GF-D8 (cell line): ENCODE results near the gene GAL3ST1.
"Not testable (repeated sequence)": the region's sequence is repeated elsewhere in the genome, so short reads cannot be mapped to it uniquely, and the experiment has no call there.

ENCODE experiments used
- DNase-seq: peaks from one replicate; lab custom pipeline; 2025; lab: John Stamatoyannopoulos, UW

The GAL3ST1 gene

DNA sequence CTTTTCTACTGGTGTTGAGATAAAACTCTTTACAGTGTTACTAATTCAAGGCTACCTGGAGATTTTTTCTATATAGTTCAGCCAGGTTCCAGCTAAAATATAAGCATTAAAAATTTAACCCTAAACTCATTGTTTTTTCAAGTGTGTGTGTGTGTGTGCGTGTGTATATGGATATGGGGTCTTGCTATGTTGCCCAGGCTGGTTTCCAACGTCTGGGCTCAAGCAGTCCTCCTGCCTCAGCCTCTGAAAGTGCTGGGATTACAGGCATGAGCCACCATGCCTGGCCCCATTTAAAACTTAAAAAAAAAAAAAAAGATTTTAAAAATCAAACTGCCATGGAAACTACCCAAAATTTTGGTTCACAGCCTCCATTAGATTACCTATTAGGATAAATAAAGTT lies 21.7 kb upstream of the GAL3ST1 start:
- no peak for DNase-seq

DNA sequence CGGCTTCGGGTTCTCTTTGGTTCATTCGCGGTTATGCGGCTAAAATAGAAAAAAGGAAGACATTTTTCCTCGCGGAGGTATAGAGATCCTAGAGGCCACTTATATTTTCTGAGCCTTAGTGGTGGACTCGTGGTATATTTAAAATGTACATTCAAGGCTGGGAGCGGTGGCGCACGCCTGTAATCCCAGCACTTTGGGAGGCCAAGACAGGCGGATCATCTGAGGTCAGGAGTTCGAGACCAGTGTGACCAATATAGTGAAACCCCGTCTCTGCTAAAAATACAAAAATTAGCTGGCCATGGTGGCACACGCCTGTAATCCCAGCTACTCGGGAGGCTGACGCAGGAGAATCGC lies 17.9 kb upstream of the GAL3ST1 start:
- DNase-seq, result not testable (repeated sequence)

DNA sequence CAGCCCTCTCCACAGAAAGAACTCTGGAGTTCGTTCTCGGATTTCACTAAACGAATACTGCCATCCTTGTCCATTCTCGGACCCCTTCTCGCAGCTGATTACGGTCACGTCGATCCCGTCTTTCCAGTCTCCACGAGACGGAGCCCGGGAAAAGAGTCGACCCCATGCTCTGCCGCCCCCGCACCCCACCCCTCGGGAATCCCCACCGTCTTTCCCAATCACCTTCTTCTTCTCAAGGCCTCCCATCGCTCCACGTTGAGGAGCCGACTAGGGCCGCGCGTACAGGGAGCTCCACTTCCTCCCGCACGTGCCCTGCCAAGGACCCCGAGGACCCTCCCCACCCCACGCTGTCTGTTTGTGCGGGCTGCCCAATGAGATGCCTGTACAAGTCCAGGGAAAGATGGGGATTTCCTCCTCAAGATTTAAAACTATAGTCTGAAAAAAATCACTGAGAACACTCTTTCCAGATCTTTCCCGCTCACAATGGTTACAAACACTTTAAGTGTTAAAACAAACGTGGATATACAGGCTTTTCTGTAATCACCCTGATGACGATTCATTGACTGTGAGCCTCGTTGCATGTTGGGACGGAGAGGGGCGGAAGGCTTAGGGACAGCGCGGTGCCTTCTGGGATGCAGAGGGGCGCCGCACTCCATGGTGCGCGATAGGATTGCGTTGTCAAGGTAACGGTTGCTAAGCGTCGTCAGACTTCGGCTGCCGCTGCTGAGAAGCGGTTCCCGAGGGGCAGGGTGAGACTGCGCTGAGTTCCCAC lies 17.3 kb upstream of the GAL3ST1 start, which contains the start of gene PES1:
TSS of gene PES1 (minus strand) at position 323 of the 772 bp plus-strand sequence. CDS start at position 246, 77 bp downstream.
- DNase-seq, result peak; percentile 92

DNA sequence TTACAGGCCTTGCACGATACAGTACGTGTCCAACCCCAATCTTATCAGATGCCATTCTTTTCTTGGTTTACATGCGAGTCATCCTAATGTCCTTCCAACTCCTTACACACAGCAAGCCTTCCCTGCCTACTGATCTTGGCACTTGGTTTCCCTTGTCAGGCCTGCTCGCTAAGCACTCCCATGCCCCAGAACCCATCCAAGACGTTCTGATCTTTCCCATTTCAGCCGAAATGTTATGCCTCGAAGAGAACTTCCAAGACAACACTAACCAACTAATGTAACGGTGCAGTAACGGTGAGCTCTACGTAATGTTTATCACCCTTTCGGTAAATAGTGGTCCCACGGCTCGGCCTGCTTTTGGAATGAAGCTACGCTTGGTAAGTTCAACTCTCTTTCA lies 16.7 kb upstream of the GAL3ST1 start:
- DNase-seq, result no peak

DNA sequence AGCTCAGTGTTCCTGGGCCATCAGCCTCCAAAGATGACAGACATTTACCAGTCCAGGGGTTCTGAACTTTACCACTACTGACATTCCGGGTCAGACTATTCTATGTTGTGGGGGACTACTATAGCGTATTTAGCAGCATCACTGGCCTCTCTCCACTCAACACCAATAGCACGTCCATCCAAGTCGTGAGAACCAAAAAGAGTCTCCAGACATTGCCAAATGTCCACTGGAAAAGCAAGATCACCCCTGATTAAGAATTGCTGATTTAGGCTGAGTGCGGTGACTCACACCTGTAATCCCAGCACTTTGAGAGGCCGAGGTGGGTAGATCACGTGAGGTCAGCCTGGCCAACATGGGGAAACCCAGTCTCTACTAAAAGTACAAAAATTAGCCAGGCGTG lies 11.9 kb upstream of the GAL3ST1 start:
- DNase-seq, result no peak

DNA sequence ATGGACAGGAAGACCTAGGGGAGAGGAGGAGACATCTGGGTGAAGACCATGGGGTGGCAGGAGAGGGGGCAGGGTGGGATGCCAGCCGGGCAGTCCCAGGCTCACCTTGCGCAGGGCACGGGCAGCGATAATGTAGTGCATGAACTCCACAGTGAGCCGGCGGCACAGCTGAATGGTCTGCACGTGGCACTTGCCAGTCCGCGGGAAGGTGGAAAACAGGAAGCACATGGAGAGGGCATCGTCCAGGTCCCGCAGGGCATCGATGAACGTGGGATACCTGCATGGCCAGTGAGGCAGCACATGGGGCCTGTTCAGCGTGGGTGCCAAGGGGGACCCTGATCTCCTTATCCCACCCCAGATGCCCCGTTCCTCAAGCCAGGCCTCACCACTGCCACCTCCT lies 10.0 kb upstream of the GAL3ST1 start:
- no peak for DNase-seq

DNA sequence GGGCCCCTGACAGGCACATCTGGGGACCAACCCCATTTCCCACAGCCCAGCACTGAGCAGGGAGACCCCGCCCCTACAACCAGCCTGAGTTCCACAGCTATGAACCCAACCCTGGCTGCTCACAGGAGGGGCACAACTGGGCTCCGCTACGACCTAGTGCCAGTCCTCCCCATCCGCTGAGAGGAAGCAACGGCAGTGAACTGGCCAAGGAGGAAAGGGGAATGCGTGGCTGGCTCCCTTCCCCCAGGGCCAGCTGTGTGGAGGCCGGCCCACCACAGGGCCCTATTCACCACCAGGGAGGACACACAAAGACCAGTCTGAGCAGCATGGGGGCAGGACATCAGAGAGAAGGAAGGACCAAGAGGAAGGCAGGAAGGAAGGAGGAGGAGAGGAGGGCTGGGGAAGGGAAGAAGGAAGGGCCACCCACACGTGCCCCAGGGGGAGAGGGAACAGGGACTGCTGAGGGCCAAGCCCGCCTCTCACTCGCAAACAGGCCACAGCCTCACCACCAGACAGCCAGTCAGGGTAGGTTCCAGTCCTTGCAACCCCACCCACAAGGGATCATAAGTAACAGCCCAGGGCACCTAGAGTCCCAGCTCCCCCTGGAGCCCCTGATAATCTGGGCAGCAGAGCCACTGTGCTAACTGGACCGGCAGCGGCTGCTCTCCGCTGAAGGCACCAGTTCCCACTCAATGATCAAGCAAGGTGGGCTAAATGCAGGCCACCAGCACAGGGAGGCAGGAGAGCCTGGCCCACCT lies 8.5 kb upstream of the GAL3ST1 start:
- no peak for DNase-seq

DNA sequence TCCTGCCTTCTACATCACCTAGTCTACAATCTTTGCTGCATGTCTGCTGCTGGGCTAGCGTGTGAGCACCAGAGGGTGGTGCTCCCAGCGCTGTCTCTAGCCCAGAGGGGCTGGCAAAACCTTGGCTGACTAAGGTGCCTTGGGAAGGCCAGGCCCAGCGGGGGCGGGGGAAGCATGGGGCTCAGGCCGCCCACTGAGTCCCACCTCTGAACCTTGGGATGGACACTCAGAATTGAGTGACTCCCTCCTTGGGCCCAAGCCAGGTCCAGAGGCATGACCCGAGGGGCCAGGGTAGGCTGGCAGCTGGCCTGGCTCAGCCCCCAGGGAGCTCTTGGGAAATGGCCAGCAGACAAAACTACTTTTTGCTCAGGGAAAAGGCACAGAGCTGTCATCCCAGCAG lies 7.6 kb upstream of the GAL3ST1 start:
- no peak for DNase-seq

DNA sequence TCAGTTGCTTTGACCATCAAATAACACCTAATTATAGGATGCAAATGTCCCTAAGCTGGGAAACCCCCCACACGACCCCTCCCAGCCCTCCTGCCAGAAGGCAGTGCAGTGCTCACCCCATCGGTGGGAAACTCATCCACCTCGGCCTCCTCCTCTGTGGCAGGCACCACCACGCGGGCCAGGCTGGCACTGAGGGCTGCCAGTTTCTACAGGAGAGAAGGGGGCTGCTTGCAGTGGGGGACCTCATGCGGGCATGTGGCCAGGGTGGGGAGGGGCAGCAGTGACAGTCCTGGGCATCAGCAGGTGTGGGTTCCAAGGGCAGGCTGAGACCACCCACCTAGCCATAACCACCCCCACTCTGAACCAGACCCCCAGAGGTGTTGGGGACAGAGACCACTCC lies 6.4 kb upstream of the GAL3ST1 start:
- no peak for DNase-seq

DNA sequence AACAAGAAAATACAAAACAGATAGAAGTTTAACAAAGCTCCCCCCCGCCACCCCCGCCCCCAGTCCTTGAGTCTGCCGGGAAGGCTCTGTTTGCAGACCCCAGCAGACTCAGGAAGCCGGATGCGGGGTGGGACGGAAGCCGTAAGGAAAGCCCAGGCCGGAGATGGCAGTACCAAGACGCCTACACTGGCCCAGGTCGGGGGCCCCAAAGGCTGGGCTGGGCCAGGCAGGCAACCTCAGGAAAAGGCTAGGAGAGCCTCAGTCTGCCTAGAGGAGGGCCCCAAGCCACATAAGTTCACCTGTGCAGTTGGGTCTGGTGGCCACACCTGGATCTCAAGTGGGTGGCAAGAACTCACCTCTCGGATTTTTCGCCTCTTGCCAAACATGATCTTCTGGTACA lies 4.0 kb upstream of the GAL3ST1 start:
- DNase-seq, result no peak

DNA sequence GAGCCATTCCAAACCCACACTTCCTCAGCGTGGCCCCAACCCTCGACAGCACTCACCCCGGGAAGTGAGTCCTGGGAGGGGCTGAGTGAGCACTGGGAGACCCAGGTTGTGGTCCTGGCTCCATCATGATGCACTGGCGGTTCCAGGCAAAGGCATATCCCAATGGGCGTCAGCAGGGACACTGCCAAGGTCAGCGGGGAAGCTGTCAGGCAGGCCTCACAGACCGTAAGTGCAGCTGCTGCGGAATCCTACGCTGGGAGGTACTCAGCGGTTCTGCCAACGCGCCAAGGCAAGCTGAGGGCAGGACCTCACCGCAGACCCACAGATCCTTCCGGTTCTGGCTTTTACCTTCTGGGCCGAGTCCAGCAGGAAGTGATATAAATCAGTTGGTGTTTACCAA lies 1.4 kb upstream of the GAL3ST1 start:
- no peak for DNase-seq

DNA sequence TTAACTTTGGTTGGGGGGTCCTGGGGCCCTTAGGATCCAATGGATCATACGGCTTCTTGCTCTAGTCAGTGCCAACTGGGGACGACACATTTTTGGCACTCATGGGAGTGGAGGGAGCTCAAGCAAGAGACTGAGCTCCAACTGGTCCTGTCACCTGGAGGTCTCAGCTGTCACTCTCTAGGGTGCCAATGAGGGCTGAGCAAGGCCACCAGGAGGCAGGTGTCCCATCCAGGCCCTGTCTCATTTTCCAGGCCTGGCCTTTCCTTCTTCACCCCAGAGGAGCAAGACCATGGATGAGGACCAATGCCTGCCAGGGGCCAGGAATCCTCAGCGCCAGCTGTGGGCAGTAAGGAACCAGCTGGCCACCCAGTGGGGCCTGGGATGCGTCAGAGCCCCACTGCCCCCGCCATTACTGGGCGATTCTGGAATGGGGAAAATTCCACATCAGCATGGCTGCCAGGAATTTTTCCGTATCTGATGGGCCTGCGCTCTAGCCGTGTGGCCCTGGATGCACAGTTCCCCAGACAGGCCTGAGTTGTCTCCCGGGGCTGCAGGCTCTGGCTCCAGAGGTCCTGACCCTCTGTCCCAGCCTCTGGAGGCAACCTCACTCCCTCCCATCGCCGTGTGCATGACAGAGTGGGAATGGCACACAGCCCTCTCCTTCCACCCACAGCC lies 669 bp upstream of the GAL3ST1 start:
- DNase-seq, result no peak

DNA sequence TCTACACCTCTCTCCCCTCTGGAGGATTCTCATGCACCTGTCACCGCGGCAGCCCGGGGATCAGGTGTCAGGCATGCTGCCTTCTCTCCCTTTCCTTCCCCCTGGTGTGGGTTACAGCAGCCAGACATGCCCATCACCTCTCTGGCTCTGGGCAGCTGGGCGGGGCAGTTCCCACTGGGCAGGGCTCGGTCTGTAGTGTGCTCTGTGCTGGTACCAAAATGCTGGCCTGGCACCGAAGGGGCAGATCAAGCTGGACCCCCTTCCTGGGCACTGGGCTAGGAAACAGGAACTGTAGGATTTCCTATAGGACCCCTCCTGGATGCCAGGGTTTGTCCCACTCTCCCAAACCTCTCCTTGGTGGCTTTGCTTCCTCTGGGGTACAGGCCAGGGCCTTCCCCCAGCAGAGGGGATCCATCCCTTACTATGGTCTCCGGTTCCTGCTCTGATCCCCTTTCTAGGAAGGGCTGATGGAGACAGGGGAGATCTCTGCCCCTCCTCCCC lies 821 bp downstream of the GAL3ST1 start:
- no peak for DNase-seq

DNA sequence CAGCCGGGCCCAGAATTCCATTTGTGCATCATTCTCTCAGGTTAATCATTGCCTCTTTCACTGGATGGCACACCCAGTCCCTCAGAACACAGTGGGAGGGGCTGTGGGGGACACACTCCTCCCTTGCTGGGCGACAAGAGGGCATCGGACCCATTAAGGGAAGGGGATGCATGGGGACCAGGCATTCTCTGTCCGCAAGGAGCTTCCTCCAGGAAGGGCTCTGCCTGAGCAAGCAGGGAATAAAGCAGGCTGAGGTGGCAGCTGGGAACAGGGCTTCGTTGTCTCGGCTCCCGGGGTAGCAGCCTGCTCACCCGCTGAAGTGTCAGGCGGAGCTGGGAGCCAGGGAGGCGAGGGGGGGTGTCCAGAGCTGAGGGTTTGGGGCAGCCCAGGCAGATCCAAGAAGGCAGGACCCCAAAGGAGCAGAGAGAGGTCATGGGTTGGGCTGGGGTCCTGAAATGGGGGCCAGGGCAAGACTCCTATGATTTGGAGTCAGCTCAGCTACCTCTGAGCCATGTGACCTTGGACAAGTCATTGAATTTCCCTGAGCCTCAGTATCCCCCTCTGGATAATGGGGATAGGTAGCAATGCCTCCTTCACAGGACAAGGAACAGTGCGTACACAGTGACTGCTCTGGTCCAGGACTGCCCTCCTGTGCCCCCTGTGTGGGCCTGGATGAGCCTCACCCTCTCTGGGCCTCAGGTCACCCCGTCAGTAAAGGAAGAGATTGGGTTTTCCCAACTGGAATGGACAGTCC lies 1.4 kb downstream of the GAL3ST1 start:
- no peak for DNase-seq

DNA sequence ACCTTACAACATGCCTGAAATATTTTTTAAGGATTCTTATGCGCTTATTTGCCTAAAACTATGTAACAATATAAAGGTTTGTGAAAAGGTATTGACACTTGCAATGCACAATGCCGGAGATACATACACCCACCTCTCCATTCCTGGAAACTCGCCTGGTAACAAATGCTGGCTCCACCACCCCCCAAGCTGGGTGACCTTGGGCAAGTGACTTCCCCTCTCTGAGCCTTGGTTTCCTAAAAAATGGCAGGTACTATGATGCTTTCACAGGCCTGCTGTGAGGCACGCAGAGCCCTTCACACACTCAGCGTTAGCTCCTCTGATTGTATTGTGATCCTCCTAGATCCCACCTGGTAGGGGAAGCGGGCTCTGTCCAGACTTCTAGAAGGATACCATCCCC lies 2.3 kb downstream of the GAL3ST1 start:
- DNase-seq, result no peak

DNA sequence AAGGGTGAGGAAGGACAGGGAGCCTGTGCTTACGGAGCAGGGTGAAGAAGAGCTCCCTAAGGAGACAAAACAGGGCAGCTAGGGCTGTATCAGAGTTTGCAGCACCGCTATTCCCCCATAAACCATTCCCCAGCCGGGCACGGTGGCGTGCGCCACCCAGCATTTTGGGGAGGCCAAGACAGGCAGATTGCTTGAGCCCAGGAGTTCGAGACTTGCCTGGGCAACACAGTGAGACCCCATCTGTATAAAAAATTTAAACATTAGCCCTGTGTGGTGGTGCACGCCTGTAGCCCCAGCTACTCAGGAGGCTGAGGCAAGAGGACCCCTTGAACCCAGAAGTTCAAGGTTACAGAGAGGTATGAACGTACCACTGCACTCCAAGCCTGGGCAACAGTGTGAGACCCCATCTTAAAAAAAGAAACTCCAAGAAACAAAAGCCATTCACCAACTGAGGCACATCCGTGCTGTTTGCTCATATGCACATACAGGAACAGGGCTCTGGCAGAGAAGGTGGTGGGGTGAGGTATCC lies 4.7 kb downstream of the GAL3ST1 start:
- DNase-seq, result no peak

DNA sequence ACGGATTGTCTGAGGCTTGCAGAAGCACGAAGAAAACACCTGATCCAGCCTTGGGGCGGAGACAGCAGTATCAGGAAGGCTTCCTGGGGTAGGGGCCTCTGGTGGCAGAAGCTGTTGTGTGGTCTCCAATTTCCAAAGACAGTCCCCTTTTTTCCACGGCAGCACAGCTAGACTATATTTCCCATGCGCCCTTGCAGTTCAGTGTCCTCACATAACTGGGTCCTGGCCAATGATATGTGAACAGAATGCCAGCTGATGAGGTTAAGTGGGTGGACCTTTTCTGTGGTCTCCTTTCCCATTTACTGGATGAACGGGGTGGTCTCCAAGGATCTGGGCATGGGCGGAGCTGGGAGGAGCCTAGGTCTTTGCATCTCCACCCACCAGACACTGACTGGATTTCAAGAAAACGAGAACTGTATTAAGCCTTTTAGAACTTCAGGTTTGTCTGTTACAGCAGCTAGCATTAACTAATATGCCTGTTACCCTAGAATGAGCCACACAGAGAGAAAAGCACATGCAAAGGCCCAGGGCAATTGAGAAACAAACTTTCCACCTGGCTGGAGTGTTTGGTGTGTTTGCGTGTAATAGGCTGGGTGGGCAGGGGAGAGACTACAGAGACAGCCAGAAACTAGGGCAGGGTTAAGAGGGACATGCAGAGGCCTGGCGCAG lies 6.2 kb downstream of the GAL3ST1 start:
- DNase-seq, result no peak

DNA sequence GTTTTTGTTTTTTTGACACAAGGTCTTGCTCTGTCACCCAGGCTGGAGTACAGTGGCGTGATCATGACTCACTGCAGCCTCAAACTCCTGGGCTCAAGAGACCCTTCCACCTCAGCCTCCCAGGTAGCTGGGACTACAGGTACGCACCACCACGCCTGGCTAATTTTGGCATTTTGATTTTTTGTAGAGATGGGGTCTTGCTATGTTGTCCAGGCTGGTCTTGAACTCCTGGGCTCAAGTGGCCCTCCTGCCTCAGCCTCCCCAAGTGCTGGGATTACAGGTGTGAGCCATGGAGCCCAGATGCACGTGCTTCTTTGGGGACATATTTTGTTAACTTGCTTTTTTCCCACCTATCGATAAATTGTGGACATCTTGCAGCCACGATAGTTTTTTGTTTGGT lies 7.2 kb downstream of the GAL3ST1 start:
- DNase-seq, result not testable (repeated sequence)

DNA sequence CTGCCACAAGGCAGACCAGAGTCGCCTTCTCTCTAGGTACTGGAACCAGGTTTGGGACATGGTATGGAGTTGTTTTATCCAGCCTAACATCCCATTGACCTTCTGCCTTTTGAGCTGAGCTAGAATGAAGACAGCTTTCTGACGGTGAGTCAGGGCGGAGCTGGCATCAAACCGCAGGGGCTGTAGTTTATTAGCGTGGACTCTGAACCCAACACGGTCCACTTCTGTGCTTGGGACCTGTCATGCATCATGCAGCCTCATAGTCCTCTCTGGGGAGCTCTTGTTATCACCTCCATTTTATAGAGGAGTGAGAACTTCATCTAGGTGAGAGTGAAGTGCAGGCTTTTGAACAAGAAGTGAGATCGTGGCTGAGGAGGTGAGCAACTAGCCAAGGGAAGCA lies 8.3 kb downstream of the GAL3ST1 start:
- no peak for DNase-seq

DNA sequence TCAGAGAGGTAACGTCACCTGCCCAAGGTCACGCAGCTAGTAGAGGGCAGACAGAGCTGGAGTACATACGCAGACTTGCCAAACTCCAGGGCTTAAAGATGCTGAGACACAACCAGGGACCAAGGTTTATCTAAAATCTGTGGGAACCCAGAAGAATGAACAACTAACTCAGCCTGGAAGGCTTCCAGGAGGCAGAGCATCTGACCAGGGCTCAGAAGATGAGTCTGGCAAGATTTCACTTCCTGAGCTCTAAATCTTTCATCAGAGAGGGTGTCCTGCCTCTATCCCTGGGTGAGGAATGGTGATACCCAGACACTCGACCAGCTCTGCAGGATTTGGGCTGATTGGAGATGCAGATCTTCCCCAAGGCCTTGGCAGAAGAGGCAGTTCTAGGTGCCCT lies 9.1 kb downstream of the GAL3ST1 start:
- no peak for DNase-seq

DNA sequence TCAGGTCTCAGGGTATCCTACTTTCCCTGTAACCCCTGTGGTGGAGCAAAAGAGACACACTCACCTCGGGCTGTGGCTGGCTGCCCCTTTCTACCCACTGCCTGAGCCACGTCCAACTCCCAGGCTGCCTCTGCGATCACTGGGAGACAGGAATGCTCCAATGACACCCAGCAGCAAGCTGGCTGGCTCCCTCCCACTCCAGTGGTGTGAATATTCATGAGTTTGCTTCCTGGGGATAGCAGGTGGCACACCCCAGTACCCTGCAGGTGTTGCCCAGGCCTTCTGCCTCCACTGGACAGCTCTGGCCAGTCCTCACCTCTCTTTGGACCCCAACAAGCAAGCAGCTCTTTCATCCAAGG lies 9.7 kb downstream of the GAL3ST1 start:
- no peak for DNase-seq
